WTC11 (cell line): Measurements from ENCODE around the gene TXNRD2. TPM values are rescaled to one million over a fixed set of nuclear protein-coding genes. Genes with fewer than 3 reads are reported as not detected.

Experiments used
- ATAC-seq: fragments of 200-7000 bp; cut with Tn5 transposase; 2 replicates; pipeline ENCODE4 v1.10.0; 2021; ENCODE audit warnings: mild to moderate bottlenecking, moderate library complexity
- CTCF ChIA-PET: fragments of 300-600 bp; sonication (Branson Sonifier 250); formaldehyde crosslinking; loops from one replicate; lab custom pipeline; 2021; ENCODE audit warnings: antibody characterized with exemption; lab: Charles Lee
- POLR2A ChIA-PET: fragments of 350-600 bp; sonication (Branson Sonifier 250); formaldehyde crosslinking; loops from one replicate; lab custom pipeline; 2021; ENCODE audit warnings: antibody characterized with exemption; lab: Charles Lee
- DNase-seq: peaks from one replicate; pipeline ENCODE4 v3.0.0; 2021; ENCODE audit warnings: low spot score
- H3K27ac Mint-ChIP-seq: 2 replicates; pipeline ENCODE4 v1.8.0; 2021; ENCODE audit warnings: mixed read lengths
- H3K27me3 Mint-ChIP-seq: 2 replicates; pipeline ENCODE4 v1.8.0; 2021; ENCODE audit warnings: low read depth, mild to moderate bottlenecking, moderate library complexity, mixed read lengths
- H3K36me3 Mint-ChIP-seq: 2 replicates; pipeline ENCODE4 v1.8.0; 2021; ENCODE audit warnings: mixed read lengths
- H3K4me1 Mint-ChIP-seq: 2 replicates; pipeline ENCODE4 v1.8.0; 2022; ENCODE audit warnings: mixed read lengths
- H3K4me3 Mint-ChIP-seq: 2 replicates; pipeline ENCODE4 v1.8.0; 2021; ENCODE audit warnings: mild to moderate bottlenecking, moderate library complexity, mixed read lengths
- H3K9me3 Mint-ChIP-seq: 2 replicates; pipeline ENCODE4 v1.8.0; 2021; ENCODE audit warnings: mixed read lengths
- CREB1 ChIP-seq: sonication (generic); formaldehyde crosslinking; IDR thresholded peaks from 2 replicates; pipeline ENCODE4 v1.8.0; 2023; ENCODE audit warnings: mild to moderate bottlenecking, missing genetic modification reagents
- EMX1 ChIP-seq: fragments of 250-450 bp; sonication (Bioruptor Pico); IDR thresholded peaks from 2 replicates; pipeline ENCODE4 v1.8.0; 2021; ENCODE audit warnings: mild to moderate bottlenecking
- FOXK1 ChIP-seq: sonication (generic); formaldehyde crosslinking; IDR thresholded peaks from 2 replicates; pipeline ENCODE4 v1.8.0; 2022; ENCODE audit warnings: mild to moderate bottlenecking, moderate library complexity, missing genetic modification reagents
- FOXP1 ChIP-seq: sonication (generic); formaldehyde crosslinking; IDR thresholded peaks from 2 replicates; pipeline ENCODE4 v1.8.0; 2022; ENCODE audit warnings: missing genetic modification reagents, mild to moderate bottlenecking, moderate library complexity, borderline replicate concordance
- GABPB1 ChIP-seq: sonication (generic); formaldehyde crosslinking; IDR thresholded peaks from 2 replicates; pipeline ENCODE4 v1.8.1; 2023; ENCODE audit warnings: mild to moderate bottlenecking, missing genetic modification reagents
- HMGA2 ChIP-seq: fragments of 250-450 bp; sonication (Bioruptor Pico); IDR thresholded peaks from 2 replicates; pipeline ENCODE4 v1.4.0; 2021; ENCODE audit warnings: mild to moderate bottlenecking, moderate library complexity
- JUN ChIP-seq: sonication (generic); formaldehyde crosslinking; IDR thresholded peaks from 2 replicates; pipeline ENCODE4 v1.8.0; 2023; ENCODE audit warnings: mild to moderate bottlenecking, missing genetic modification reagents
- KAT7 ChIP-seq: sonication (generic); formaldehyde crosslinking; IDR thresholded peaks from 2 replicates; pipeline ENCODE4 v1.8.1; 2023; ENCODE audit warnings: missing genetic modification reagents, mild to moderate bottlenecking, borderline replicate concordance
- NFE2L1 ChIP-seq: sonication (generic); formaldehyde crosslinking; IDR thresholded peaks from 2 replicates; pipeline ENCODE4 v1.8.1; 2023; ENCODE audit warnings: missing genetic modification reagents
- NFYB ChIP-seq: sonication (generic); formaldehyde crosslinking; conservative IDR thresholded peaks from 2 replicates; pipeline ENCODE4 v1.8.0; 2022; ENCODE audit warnings: low read depth, missing genetic modification reagents
- SOX15 ChIP-seq: fragments of 250-450 bp; sonication (Bioruptor Pico); IDR thresholded peaks from 2 replicates; pipeline ENCODE4 v1.9.0; 2021; ENCODE audit warnings: mild to moderate bottlenecking
- TP53 ChIP-seq: sonication (generic); formaldehyde crosslinking; IDR thresholded peaks from 2 replicates; pipeline ENCODE4 v1.8.1; 2023; ENCODE audit warnings: mild to moderate bottlenecking, missing genetic modification reagents
- ZBTB21 ChIP-seq: sonication (generic); formaldehyde crosslinking; IDR thresholded peaks from 2 replicates; pipeline ENCODE4 v1.8.1; 2023; ENCODE audit warnings: mild to moderate bottlenecking, missing genetic modification reagents, borderline replicate concordance
- ZNF219 ChIP-seq: sonication (generic); formaldehyde crosslinking; IDR thresholded peaks from 2 replicates; pipeline ENCODE4 v1.8.0; 2023; ENCODE audit warnings: missing genetic modification reagents, mild to moderate bottlenecking, borderline replicate concordance
- ZNF263 ChIP-seq: sonication (generic); formaldehyde crosslinking; IDR thresholded peaks from 2 replicates; pipeline ENCODE4 v1.8.1; 2022; ENCODE audit warnings: low read depth, mild to moderate bottlenecking, moderate library complexity, missing genetic modification reagents
- ZNF317 ChIP-seq: sonication (generic); formaldehyde crosslinking; IDR thresholded peaks from 2 replicates; pipeline ENCODE4 v1.8.1; 2023; ENCODE audit warnings: low read depth, mild to moderate bottlenecking, moderate library complexity, missing genetic modification reagents, borderline replicate concordance
- ZNF396 ChIP-seq: fragments of 250-450 bp; sonication (Bioruptor Pico); IDR thresholded peaks from 2 replicates; pipeline ENCODE4 v1.8.0; 2021; ENCODE audit warnings: mild to moderate bottlenecking, moderate library complexity, borderline replicate concordance
- total RNA-seq: library from RNA; stranded (reverse); gene quantifications from 3 replicates; pipeline ENCODE4 v1.2.3, GENCODE V29; 2021
- TF ChIP-seq, protein P1 (sequence below): sonication (generic); formaldehyde crosslinking; IDR thresholded peaks from 2 replicates; pipeline ENCODE4 v1.8.1; 2023; ENCODE audit warnings: mild to moderate bottlenecking, missing genetic modification reagents
- TF ChIP-seq, protein P2 (sequence below): sonication (generic); formaldehyde crosslinking; IDR thresholded peaks from 2 replicates; pipeline ENCODE4 v1.8.1; 2022; ENCODE audit warnings: mild to moderate bottlenecking, moderate library complexity, missing genetic modification reagents
- TF ChIP-seq, protein P3 (sequence below): sonication (generic); formaldehyde crosslinking; IDR thresholded peaks from 2 replicates; pipeline ENCODE4 v1.8.1; 2022; ENCODE audit warnings: low read depth, missing genetic modification reagents, borderline replicate concordance
- TF ChIP-seq, protein P4 (sequence below): sonication (generic); formaldehyde crosslinking; IDR thresholded peaks from 2 replicates; pipeline ENCODE4 v1.8.1; 2022; ENCODE audit warnings: mild to moderate bottlenecking, missing genetic modification reagents, moderate library complexity, borderline replicate concordance
- TF ChIP-seq, protein P5 (sequence below): sonication (generic); formaldehyde crosslinking; IDR thresholded peaks from 2 replicates; pipeline ENCODE4 v1.8.1; 2023; ENCODE audit warnings: mild to moderate bottlenecking, missing genetic modification reagents, borderline replicate concordance

Gene TXNRD2
- total RNA-seq, 1 experiment from 2014 or later = 15.9 TPM

DNA sequence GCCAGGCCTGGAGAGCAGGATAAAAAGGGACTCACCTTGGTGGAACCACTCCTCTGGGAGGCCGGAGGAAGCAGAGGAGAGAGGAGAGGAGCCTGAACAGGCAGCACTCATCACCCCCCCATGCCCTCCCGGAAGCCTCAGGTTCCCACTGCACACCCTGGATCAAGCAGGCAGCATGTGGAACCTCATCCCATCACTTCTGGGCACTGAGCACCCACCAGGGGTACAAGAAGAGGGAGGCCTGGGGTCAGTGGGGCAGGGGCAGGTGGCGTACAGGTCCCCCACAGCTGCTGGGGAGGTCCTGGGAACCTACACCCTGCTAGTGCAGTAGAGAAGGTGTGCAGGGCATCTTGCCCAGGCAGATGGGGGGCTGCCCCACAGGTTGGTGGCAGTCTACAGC lies 35.1 kb upstream of the TXNRD2 start:
- H3K27ac Mint-ChIP-seq = no peak overlapping the region; the same call in 1 of the 2 replicates
- TF ChIP-seq, protein P1, sequence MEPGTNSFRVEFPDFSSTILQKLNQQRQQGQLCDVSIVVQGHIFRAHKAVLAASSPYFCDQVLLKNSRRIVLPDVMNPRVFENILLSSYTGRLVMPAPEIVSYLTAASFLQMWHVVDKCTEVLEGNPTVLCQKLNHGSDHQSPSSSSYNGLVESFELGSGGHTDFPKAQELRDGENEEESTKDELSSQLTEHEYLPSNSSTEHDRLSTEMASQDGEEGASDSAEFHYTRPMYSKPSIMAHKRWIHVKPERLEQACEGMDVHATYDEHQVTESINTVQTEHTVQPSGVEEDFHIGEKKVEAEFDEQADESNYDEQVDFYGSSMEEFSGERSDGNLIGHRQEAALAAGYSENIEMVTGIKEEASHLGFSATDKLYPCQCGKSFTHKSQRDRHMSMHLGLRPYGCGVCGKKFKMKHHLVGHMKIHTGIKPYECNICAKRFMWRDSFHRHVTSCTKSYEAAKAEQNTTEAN (CRISPR knock-in tag) = no peak
- no peak for TF ChIP-seq ZNF263
- no peak for TF ChIP-seq ZNF219
- no peak for TF ChIP-seq NFE2L1 (CRISPR knock-in tag)
- TF ChIP-seq ZNF396 (CRISPR knock-in tag) = no peak
- TF ChIP-seq, protein P2, sequence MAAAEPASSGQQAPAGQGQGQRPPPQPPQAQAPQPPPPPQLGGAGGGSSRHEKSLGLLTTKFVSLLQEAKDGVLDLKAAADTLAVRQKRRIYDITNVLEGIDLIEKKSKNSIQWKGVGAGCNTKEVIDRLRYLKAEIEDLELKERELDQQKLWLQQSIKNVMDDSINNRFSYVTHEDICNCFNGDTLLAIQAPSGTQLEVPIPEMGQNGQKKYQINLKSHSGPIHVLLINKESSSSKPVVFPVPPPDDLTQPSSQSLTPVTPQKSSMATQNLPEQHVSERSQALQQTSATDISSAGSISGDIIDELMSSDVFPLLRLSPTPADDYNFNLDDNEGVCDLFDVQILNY (CRISPR knock-in tag) = no peak
- no peak for TF ChIP-seq SOX15
- TF ChIP-seq NFYB = no peak
- no peak for TF ChIP-seq ZBTB21 (CRISPR knock-in tag)
- TF ChIP-seq, protein P3, sequence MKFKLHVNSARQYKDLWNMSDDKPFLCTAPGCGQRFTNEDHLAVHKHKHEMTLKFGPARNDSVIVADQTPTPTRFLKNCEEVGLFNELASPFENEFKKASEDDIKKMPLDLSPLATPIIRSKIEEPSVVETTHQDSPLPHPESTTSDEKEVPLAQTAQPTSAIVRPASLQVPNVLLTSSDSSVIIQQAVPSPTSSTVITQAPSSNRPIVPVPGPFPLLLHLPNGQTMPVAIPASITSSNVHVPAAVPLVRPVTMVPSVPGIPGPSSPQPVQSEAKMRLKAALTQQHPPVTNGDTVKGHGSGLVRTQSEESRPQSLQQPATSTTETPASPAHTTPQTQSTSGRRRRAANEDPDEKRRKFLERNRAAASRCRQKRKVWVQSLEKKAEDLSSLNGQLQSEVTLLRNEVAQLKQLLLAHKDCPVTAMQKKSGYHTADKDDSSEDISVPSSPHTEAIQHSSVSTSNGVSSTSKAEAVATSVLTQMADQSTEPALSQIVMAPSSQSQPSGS (CRISPR knock-in tag) = no peak
- TF ChIP-seq GABPB1 (CRISPR knock-in tag) = no peak
- H3K4me3 Mint-ChIP-seq = no peak overlapping the region
- H3K4me1 Mint-ChIP-seq = peaks cover 18% of the 10 kb centered on the region
- POLR2A ChIA-PET = no interaction called here
- no peak for ATAC-seq
- CTCF ChIA-PET = interaction anchor here (1.1 kb wide), 1 partner anchor 36 kb away, joined by 3 read pairs; no protein-coding TSS in a partner anchor
- peaks cover 17% of the 10 kb centered on the region for H3K36me3 Mint-ChIP-seq
- H3K9me3 Mint-ChIP-seq = no peaks in the 10 kb centered on the region
- no peaks in the 10 kb centered on the region for H3K27me3 Mint-ChIP-seq
- no peak for DNase-seq

DNA sequence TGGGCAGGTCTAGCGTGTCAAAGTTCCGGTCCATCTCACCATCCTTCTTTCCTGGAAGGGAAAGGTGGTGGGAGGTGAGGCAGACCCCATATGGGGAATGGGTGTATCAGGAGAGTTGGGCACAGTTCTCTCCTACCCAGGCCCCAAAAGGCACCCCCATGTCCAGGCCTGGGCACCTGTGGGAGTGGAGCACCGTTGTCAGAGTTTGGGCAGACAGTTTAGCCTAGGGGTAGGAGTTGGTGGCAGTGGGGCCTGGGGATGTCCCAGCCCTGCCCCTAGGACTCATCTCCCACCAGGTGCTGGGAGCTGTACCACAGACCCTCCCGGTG lies 34.1 kb upstream of the TXNRD2 start:
- ChIA-PET POLR2A (no interaction called here), CTCF (interaction anchor here (1.5 to 8.4 kb wide), 3 partner anchors 10 to 38 kb away, joined by 5 to 181 read pairs (median 11); no protein-coding TSS in a partner anchor)
- ATAC-seq (no peak), DNase-seq (no peak)
- Mint-ChIP-seq H3K9me3 (no peaks in the 10 kb centered on the region), H3K27me3 (no peaks in the 10 kb centered on the region), H3K4me3 (no peak overlapping the region), H3K36me3 (peaks cover 20% of the 10 kb centered on the region), H3K27ac (peak overlapping the region; percentile 92), H3K4me1 (peaks cover 18% of the 10 kb centered on the region)
- TF ChIP-seq ZNF263 (no peak), KAT7 (CRISPR knock-in tag) (no peak), HMGA2 (CRISPR knock-in tag) (no peak), ZNF317 (CRISPR knock-in tag) (no peak), TP53 (CRISPR knock-in tag) (no peak), NFYB (no peak), EMX1 (CRISPR knock-in tag) (no peak), FOXP1 (no peak), JUN (CRISPR knock-in tag) (no peak), CREB1 (CRISPR knock-in tag) (no peak), FOXK1 (CRISPR knock-in tag) (no peak)
- TF ChIP-seq, protein P4, sequence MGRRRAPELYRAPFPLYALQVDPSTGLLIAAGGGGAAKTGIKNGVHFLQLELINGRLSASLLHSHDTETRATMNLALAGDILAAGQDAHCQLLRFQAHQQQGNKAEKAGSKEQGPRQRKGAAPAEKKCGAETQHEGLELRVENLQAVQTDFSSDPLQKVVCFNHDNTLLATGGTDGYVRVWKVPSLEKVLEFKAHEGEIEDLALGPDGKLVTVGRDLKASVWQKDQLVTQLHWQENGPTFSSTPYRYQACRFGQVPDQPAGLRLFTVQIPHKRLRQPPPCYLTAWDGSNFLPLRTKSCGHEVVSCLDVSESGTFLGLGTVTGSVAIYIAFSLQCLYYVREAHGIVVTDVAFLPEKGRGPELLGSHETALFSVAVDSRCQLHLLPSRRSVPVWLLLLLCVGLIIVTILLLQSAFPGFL (CRISPR knock-in tag) = no peak
- TF ChIP-seq, protein P5, sequence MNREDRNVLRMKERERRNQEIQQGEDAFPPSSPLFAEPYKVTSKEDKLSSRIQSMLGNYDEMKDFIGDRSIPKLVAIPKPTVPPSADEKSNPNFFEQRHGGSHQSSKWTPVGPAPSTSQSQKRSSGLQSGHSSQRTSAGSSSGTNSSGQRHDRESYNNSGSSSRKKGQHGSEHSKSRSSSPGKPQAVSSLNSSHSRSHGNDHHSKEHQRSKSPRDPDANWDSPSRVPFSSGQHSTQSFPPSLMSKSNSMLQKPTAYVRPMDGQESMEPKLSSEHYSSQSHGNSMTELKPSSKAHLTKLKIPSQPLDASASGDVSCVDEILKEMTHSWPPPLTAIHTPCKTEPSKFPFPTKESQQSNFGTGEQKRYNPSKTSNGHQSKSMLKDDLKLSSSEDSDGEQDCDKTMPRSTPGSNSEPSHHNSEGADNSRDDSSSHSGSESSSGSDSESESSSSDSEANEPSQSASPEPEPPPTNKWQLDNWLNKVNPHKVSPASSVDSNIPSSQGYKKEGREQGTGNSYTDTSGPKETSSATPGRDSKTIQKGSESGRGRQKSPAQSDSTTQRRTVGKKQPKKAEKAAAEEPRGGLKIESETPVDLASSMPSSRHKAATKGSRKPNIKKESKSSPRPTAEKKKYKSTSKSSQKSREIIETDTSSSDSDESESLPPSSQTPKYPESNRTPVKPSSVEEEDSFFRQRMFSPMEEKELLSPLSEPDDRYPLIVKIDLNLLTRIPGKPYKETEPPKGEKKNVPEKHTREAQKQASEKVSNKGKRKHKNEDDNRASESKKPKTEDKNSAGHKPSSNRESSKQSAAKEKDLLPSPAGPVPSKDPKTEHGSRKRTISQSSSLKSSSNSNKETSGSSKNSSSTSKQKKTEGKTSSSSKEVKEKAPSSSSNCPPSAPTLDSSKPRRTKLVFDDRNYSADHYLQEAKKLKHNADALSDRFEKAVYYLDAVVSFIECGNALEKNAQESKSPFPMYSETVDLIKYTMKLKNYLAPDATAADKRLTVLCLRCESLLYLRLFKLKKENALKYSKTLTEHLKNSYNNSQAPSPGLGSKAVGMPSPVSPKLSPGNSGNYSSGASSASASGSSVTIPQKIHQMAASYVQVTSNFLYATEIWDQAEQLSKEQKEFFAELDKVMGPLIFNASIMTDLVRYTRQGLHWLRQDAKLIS (CRISPR knock-in tag) = no peak
